NCI-H774 (cell line): ENCODE measurements around the gene FHAD1.

Experiments used
- DNase-seq: peaks from one replicate; lab custom pipeline; 2025; lab: John Stamatoyannopoulos, UW

The FHAD1 gene

GRCh38 chr1:15400627-15401026 lies 153.6 kb downstream of the FHAD1 start:
- peak; percentile 36 for DNase-seq

- no peak for DNase-seq
Observed at GRCh38 chr1:15401391-15402055, 154.5 kb downstream of the FHAD1 start.

GRCh38 chr1:15402809-15403450 lies 155.9 kb downstream of the FHAD1 start:
- no peak for DNase-seq

GRCh38 chr1:15403962-15404580 lies 157.0 kb downstream of the FHAD1 start:
- DNase-seq = no peak

GRCh38 chr1:15405106-15405850 lies 158.3 kb downstream of the FHAD1 start:
- no peak for DNase-seq

GRCh38 chr1:15406614-15407559 lies 159.9 kb downstream of the FHAD1 start:
- DNase-seq = no peak

GRCh38 chr1:15407580-15407979 lies 160.6 kb downstream of the FHAD1 start:
- no peak for DNase-seq

- DNase-seq = no peak
Observed at GRCh38 chr1:15408890-15409387, 161.9 kb downstream of the FHAD1 start.

- DNase-seq = peak; percentile 64
Observed at GRCh38 chr1:15409388-15410222, 162.6 kb downstream of the FHAD1 start, which contains the start of gene EFHD2. TSS of gene EFHD2 (plus strand) at chr1:15409888. CDS start at chr1:15409972, 84 bp downstream.

GRCh38 chr1:15410223-15410883 lies 163.3 kb downstream of the FHAD1 start:
- DNase-seq = no peak

- no peak for DNase-seq
Observed at GRCh38 chr1:15410884-15411245, 163.8 kb downstream of the FHAD1 start.

- no peak for DNase-seq
Observed at GRCh38 chr1:15411593-15412137, 164.6 kb downstream of the FHAD1 start.

GRCh38 chr1:15412175-15412800 lies 165.3 kb downstream of the FHAD1 start:
- DNase-seq = no peak

- no peak for DNase-seq
Observed at GRCh38 chr1:15412843-15413242, 165.8 kb downstream of the FHAD1 start.

GRCh38 chr1:15413563-15414444 lies 166.8 kb downstream of the FHAD1 start:
- no peak for DNase-seq

GRCh38 chr1:15414445-15414983 lies 167.5 kb downstream of the FHAD1 start:
- DNase-seq = no peak

- no peak for DNase-seq
Observed at GRCh38 chr1:15417059-15417934, 170.3 kb downstream of the FHAD1 start.
